Fibroblast of the aortic adventitia (primary cell): Measurements from ENCODE around the gene TMEM86B. TPM values are rescaled to one million over a fixed set of nuclear protein-coding genes. Genes with fewer than 3 reads are reported as not detected.

Experiments
- DNase-seq: peaks from one replicate; pipeline ENCODE4 v3.0.0-alpha.2; 2010; ENCODE audit warnings: low read depth
- H3K4me3 ChIP-seq: 2 replicates; pipeline ENCODE4 v1.5.1; 2011; ENCODE audit warnings: low read depth, mild to moderate bottlenecking, control low read depth, low read length, moderate library complexity
- CTCF ChIP-seq: IDR thresholded peaks from 2 replicates; pipeline ENCODE4 v1.5.1; 2011; ENCODE audit warnings: mild to moderate bottlenecking, low read length, control low read depth, inconsistent platforms; ENCODE audit not compliant: insufficient read depth
- total RNA-seq: library from RNA; depleted of rRNA; stranded (reverse); fragments of >200 nt; gene quantifications from 2 replicates; pipeline ENCODE4 v1.2.3, GENCODE V29; 2012; ENCODE audit warnings: low replicate concordance

Gene TMEM86B
- total RNA-seq, 1 donor = 1.8 TPM

- peak; percentile 27 for DNase-seq
- no peak overlapping the region for H3K4me3 ChIP-seq
- TF ChIP-seq CTCF = no peak
Observed at GRCh38 chr19:55251341-55252081, 22.9 kb upstream of the TMEM86B start.

GRCh38 chr19:55250262-55251036 lies 21.9 kb upstream of the TMEM86B start:
- no peak for TF ChIP-seq CTCF
- H3K4me3 ChIP-seq = no peak overlapping the region
- DNase-seq = no peak

- no peak for DNase-seq
- H3K4me3 ChIP-seq = no peak overlapping the region
- TF ChIP-seq CTCF = no peak
Observed at GRCh38 chr19:55249841-55250240, 21.3 kb upstream of the TMEM86B start.

- TF ChIP-seq CTCF = no peak
- H3K4me3 ChIP-seq = no peak overlapping the region
- no peak for DNase-seq
Observed at GRCh38 chr19:55248704-55249103, 20.1 kb upstream of the TMEM86B start.

GRCh38 chr19:55248166-55248675 lies 19.7 kb upstream of the TMEM86B start:
- no peak for TF ChIP-seq CTCF
- no peak for DNase-seq
- no peak overlapping the region for H3K4me3 ChIP-seq

- TF ChIP-seq CTCF = no peak
- H3K4me3 ChIP-seq = no peak overlapping the region
- peak; percentile 11 for DNase-seq
Observed at GRCh38 chr19:55247621-55248099, 19.1 kb upstream of the TMEM86B start.
